ENCODE data around the gene CTSZ.

CTSZ gene

GRCh38 chr20:59032713-59033059 is 25.6 kb upstream of the CTSZ start:
- peaks cover 13% of the 10 kb centered on the region for H3F3A ChIP-seq (ENCODE audit: insufficient read depth, low read length)
- no peaks in the 10 kb centered on the region for H3K9me2 ChIP-seq (ENCODE audit: low read depth, low read length)
- peaks cover 42% of the 10 kb centered on the region for H3K79me2 ChIP-seq (ENCODE audit: insufficient read depth, low read length)
- no peak overlapping the region for H2AFZ ChIP-seq (ENCODE audit: low read length)
- H3K4me2 ChIP-seq (ENCODE audit: low read length) = peak overlapping the region; percentile 75
- peak overlapping the region; percentile 93 for H3K4me3 ChIP-seq (ENCODE audit: low read depth, low read length, poor library complexity, severe bottlenecking)
- peaks cover 44% of the 10 kb centered on the region for H3K4me1 ChIP-seq (ENCODE audit: insufficient read depth, low read length, severe bottlenecking)
- H3K27me3 ChIP-seq (ENCODE audit: insufficient read depth, low read length) = no peaks in the 10 kb centered on the region
- H3K36me3 ChIP-seq (ENCODE audit: insufficient read depth, low read length) = peaks cover 87% of the 10 kb centered on the region
- H3K27ac ChIP-seq (ENCODE audit: low read depth, low read length, poor library complexity, severe bottlenecking) = peak overlapping the region; percentile 44
- 0 out of 2 replicates have a peak, but pooled peaks cover 3% of the 10 kb centered on the region for H4K20me1 ChIP-seq (ENCODE audit: insufficient read depth, low read length)
- peak overlapping the region; percentile 76 for H3K9ac ChIP-seq (ENCODE audit: low read length)
- no peaks in the 10 kb centered on the region for H3K9me3 ChIP-seq (ENCODE audit: low read length)
- TF ChIP-seq CTCF (IDR thresholded peaks at IDR 0.05; ENCODE audit: low read length) (peak; percentile 16; the same call in 1 of the 2 replicates), EZH2 (IDR thresholded peaks at IDR 0.05; ENCODE audit: borderline replicate concordance, low read length) (no peak)

GRCh38 chr20:59032023-59032712 is 25.1 kb upstream of the CTSZ start, which contains the start of gene ATP5F1E:
TSS of gene ATP5F1E (minus strand) at chr20:59032335. CDS start at chr20:59032251, 84 bp downstream.
- H3K4me2 ChIP-seq (ENCODE audit: low read length) = peak within 1 kb of the TSS; percentile 100
- H3F3A ChIP-seq (ENCODE audit: insufficient read depth, low read length) = peaks cover 13% of the 10 kb centered on the region
- H3K4me3 ChIP-seq (ENCODE audit: low read depth, low read length, poor library complexity, severe bottlenecking) = peak within 1 kb of the TSS; percentile 93
- H3K9ac ChIP-seq (ENCODE audit: low read length) = peak within 1 kb of the TSS; percentile 97
- H4K20me1 ChIP-seq (ENCODE audit: insufficient read depth, low read length) = 0 out of 2 replicates have a peak, but pooled peaks cover 3% of the 10 kb centered on the region
- TF ChIP-seq CTCF (IDR thresholded peaks at IDR 0.05; ENCODE audit: low read length) (no peak), EZH2 (IDR thresholded peaks at IDR 0.05; ENCODE audit: borderline replicate concordance, low read length) (no peak)
- H3K9me2 ChIP-seq (ENCODE audit: low read depth, low read length) = no peaks in the 10 kb centered on the region
- peak within 1 kb of the TSS; percentile 50 for H3K27ac ChIP-seq (ENCODE audit: low read depth, low read length, poor library complexity, severe bottlenecking)
- peaks cover 44% of the 10 kb centered on the region for H3K4me1 ChIP-seq (ENCODE audit: insufficient read depth, low read length, severe bottlenecking)
- H3K36me3 ChIP-seq (ENCODE audit: insufficient read depth, low read length) = peaks cover 87% of the 10 kb centered on the region
- no peaks in the 10 kb centered on the region for H3K9me3 ChIP-seq (ENCODE audit: low read length)
- H3K27me3 ChIP-seq (ENCODE audit: insufficient read depth, low read length) = no peaks in the 10 kb centered on the region
- no peak within 1 kb of the TSS for H2AFZ ChIP-seq (ENCODE audit: low read length)
- peaks cover 45% of the 10 kb centered on the region for H3K79me2 ChIP-seq (ENCODE audit: insufficient read depth, low read length)

GRCh38 chr20:59031564-59032022 is 24.5 kb upstream of the CTSZ start:
- Histone ChIP-seq H3K4me2 (ENCODE audit: low read length) (peak overlapping the region; percentile 100), H3K9me2 (ENCODE audit: low read depth, low read length) (no peaks in the 10 kb centered on the region), H3K4me1 (ENCODE audit: insufficient read depth, low read length, severe bottlenecking) (peaks cover 44% of the 10 kb centered on the region), H3K27me3 (ENCODE audit: insufficient read depth, low read length) (no peaks in the 10 kb centered on the region), H3K4me3 (ENCODE audit: low read depth, low read length, poor library complexity, severe bottlenecking) (peak overlapping the region; percentile 93), H3K27ac (ENCODE audit: low read depth, low read length, poor library complexity, severe bottlenecking) (peak overlapping the region; percentile 50), H3K9ac (ENCODE audit: low read length) (peak overlapping the region; percentile 97), H2AFZ (ENCODE audit: low read length) (no peak overlapping the region), H4K20me1 (ENCODE audit: insufficient read depth, low read length) (0 out of 2 replicates have a peak, but pooled peaks cover 3% of the 10 kb centered on the region), H3K36me3 (ENCODE audit: insufficient read depth, low read length) (peaks cover 87% of the 10 kb centered on the region), H3K79me2 (ENCODE audit: insufficient read depth, low read length) (peaks cover 48% of the 10 kb centered on the region), H3F3A (ENCODE audit: insufficient read depth, low read length) (peaks cover 13% of the 10 kb centered on the region), H3K9me3 (ENCODE audit: low read length) (no peaks in the 10 kb centered on the region)
- no peak for TF ChIP-seq CTCF (IDR thresholded peaks at IDR 0.05; ENCODE audit: low read length)
- no peak for TF ChIP-seq EZH2 (IDR thresholded peaks at IDR 0.05; ENCODE audit: borderline replicate concordance, low read length)
